A673 (cell line): ENCODE measurements around the gene MYO1F. TPM values are rescaled to one million over a fixed set of nuclear protein-coding genes. Genes with fewer than 3 reads are reported as not detected.

Experiments used
- BruUV-seq: library from RNA; stranded (reverse); fragments of 400-500 nt; replicated peaks from 2 replicates; lab custom pipeline; 2021; lab: Mats Ljungman, UMichigan
- CTCF ChIA-PET: fragments of 300-600 bp; sonication (Branson Sonifier 250); formaldehyde crosslinking; loops from one replicate; lab custom pipeline; 2022; ENCODE audit warnings: antibody characterized with exemption; lab: Charles Lee
- POLR2A ChIA-PET: fragments of 300-600 bp; sonication (Branson Sonifier 250); formaldehyde crosslinking; loops from one replicate; lab custom pipeline; 2022; ENCODE audit warnings: antibody characterized with exemption; ENCODE audit not compliant: low non-redundant PET; lab: Charles Lee
- DNase-seq: peaks from one replicate; pipeline ENCODE4 v3.0.0-alpha.2; 2015; ENCODE audit warnings: low spot score
- H3K27ac ChIP-seq: fragments of 200-600 bp; sonication (generic); 2 replicates; pipeline ENCODE4 v1.5.1; 2016; ENCODE audit warnings: mixed run types, low read depth, mild to moderate bottlenecking, mixed read lengths, antibody characterized with exemption, low read length; ENCODE audit not compliant: poor library complexity, severe bottlenecking
- H3K27me3 ChIP-seq: fragments of 200-600 bp; sonication (generic); replicated peaks from 2 replicates; pipeline ENCODE4 v1.6.1; 2017; ENCODE audit warnings: mixed run types, low read depth, mild to moderate bottlenecking, mixed read lengths, antibody characterized with exemption, low read length; ENCODE audit not compliant: insufficient read depth, poor library complexity
- H3K36me3 ChIP-seq: fragments of 200-600 bp; sonication (generic); 2 replicates; pipeline ENCODE4 v1.6.1; 2016; ENCODE audit warnings: mixed run types, mild to moderate bottlenecking, mixed read lengths, antibody characterized with exemption, low read length; ENCODE audit not compliant: insufficient read depth, poor library complexity, severe bottlenecking
- H3K4me1 ChIP-seq: fragments of 200-600 bp; sonication (generic); 2 replicates; pipeline ENCODE4 v1.6.1; 2017; ENCODE audit warnings: mixed run types, mild to moderate bottlenecking, mixed read lengths, antibody characterized with exemption, low read length; ENCODE audit not compliant: insufficient read depth, poor library complexity, severe bottlenecking
- H3K4me3 ChIP-seq: fragments of 200-600 bp; sonication (generic); 2 replicates; pipeline ENCODE4 v1.5.1; 2016; ENCODE audit warnings: low read depth, mixed run types, mild to moderate bottlenecking, mixed read lengths, low read length; ENCODE audit not compliant: poor library complexity, severe bottlenecking
- H3K9me3 ChIP-seq: fragments of 200-600 bp; sonication (generic); 2 replicates; pipeline ENCODE4 v1.6.1; 2016; ENCODE audit warnings: mixed run types, low read depth, mild to moderate bottlenecking, mixed read lengths, antibody characterized with exemption, low read length; ENCODE audit not compliant: poor library complexity, severe bottlenecking
- CTCF ChIP-seq: fragments of 300-800, 200-600 bp; sonication (generic); conservative IDR thresholded peaks from 2 replicates; pipeline ENCODE4 v1.5.1; 2017; ENCODE audit warnings: low read depth, mild to moderate bottlenecking, antibody characterized with exemption, low read length, moderate library complexity, mixed read lengths
- EZH2 ChIP-seq: fragments of 200-600 bp; sonication (generic); IDR thresholded peaks from 2 replicates; pipeline ENCODE4 v1.6.1; 2017; ENCODE audit warnings: borderline replicate concordance, low read depth, mild to moderate bottlenecking, mixed read lengths, antibody characterized with exemption, low read length; ENCODE audit not compliant: poor library complexity, severe bottlenecking
- intact Hi-C: fragments of 100-400 bp; cut with micrococcal nuclease; formaldehyde crosslinking; loops from one replicate; pipeline ENCODE4 v1.10.0; 2022; ENCODE audit not compliant: unreplicated experiment
- total RNA-seq: library from RNA; stranded (reverse); gene quantifications from 2 replicates; pipeline ENCODE4 v1.2.3, GENCODE V29; 2021

Gene MYO1F
- total RNA-seq, 1 experiment from 2014 or later, result 0.26 TPM

DNA sequence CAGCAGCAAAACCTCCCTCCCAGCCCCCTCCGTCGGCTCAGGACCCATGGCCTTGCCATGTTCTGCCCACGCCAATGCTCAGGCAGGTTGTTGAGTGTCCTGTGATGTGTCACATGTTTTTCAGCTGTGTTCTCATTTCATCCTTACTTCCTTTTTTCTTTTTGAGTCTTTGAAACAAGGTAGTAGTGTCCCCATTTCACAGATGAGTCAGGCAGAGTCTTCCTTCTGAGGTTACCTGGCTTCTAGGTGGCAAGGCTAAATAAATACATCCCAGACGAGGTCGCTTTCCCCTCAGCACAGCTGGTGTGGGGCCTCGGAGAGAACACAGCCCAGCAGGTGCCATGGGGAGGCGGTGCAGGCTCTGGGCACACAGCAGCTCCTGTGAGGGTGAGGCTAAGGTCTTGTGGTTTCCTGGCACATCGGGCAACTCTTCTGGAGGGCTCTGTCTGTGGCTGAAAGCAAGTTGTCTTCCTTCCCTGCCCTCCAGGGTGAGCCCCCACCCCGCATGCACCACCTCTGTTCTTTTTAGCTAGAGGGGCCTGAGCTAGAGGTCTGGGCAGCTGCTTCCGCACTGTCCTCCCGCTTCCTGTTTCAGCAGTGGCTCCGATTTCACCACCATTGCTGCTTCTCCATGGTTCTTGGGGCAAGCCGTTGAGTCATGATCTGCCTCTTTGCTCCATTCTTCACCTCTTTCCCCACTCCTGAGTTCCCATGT, 89.9 kb downstream of the MYO1F start:
- no TSS peak for BruUV-seq
- POLR2A ChIA-PET, result no interaction called here
- H3K36me3 ChIP-seq, result peaks cover 68% of the 10 kb centered on the region
- no peak for DNase-seq
- no peaks in the 10 kb centered on the region for H3K27me3 ChIP-seq
- TF ChIP-seq CTCF, result no peak
- no peak for TF ChIP-seq EZH2
- intact Hi-C loops, result no loop called here
- no peak overlapping the region for H3K4me3 ChIP-seq
- H3K9me3 ChIP-seq, result no peaks in the 10 kb centered on the region
- no peak overlapping the region for H3K27ac ChIP-seq
- no peaks in the 10 kb centered on the region for H3K4me1 ChIP-seq
- CTCF ChIA-PET, result no interaction called here

DNA sequence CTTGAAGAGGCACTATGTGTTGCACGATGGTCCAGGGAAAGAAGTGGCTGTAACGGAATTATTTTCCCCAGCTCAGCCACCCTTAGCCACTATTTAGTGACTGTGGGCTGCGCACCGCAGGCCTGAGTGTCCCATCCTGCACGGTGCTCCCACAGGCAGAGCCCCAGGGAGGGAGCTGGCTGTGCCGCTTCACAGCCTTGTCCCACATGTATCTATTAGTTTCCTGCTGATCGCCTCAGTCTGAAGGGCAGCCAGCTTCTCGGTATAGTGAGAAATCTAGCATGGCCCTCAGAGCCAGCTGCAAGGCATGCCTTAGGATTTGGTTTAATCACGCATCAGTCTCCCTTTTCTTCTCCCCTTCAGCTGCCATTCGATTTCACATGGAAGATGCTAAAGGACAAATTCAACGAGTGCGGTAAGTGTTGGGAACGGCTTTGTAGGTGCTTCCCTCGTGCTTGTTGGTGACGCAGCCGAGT, 90.5 kb downstream of the MYO1F start:
- intact Hi-C loops, result no loop called here
- POLR2A ChIA-PET, result no interaction called here
- H3K4me1 ChIP-seq, result no peaks in the 10 kb centered on the region
- no peak overlapping the region for H3K4me3 ChIP-seq
- H3K27me3 ChIP-seq, result no peaks in the 10 kb centered on the region
- peaks cover 70% of the 10 kb centered on the region for H3K36me3 ChIP-seq
- no TSS peak for BruUV-seq
- no peak overlapping the region for H3K27ac ChIP-seq
- no peak for TF ChIP-seq CTCF
- no peak for TF ChIP-seq EZH2
- no peaks in the 10 kb centered on the region for H3K9me3 ChIP-seq
- CTCF ChIA-PET, result no interaction called here
- DNase-seq, result no peak

GRCh38 chr19:8485561-8486371, 91.5 kb downstream of the MYO1F start:
- POLR2A ChIA-PET, result no interaction called here
- H3K9me3 ChIP-seq, result no peaks in the 10 kb centered on the region
- TF ChIP-seq EZH2 (no peak), CTCF (no peak)
- BruUV-seq, result TSS peak; percentile 87
- no peaks in the 10 kb centered on the region for H3K4me1 ChIP-seq
- H3K4me3 ChIP-seq, result no peak overlapping the region
- intact Hi-C loops, result no loop called here
- CTCF ChIA-PET, result no interaction called here
- DNase-seq, result no peak
- peaks cover 74% of the 10 kb centered on the region for H3K36me3 ChIP-seq
- H3K27ac ChIP-seq, result no peak overlapping the region
- H3K27me3 ChIP-seq, result no peaks in the 10 kb centered on the region
